A673 (cell line): ENCODE data around the gene ZDHHC5.

ENCODE experiments used
- EZH2 ChIP-seq: fragments of 200-600 bp; sonication (generic); IDR thresholded peaks from 2 replicates; pipeline ENCODE4 v1.6.1; 2017; ENCODE audit warnings: borderline replicate concordance, low read depth, mild to moderate bottlenecking, mixed read lengths, antibody characterized with exemption, low read length; ENCODE audit not compliant: poor library complexity, severe bottlenecking
- TF ChIP-seq, protein P1 (sequence below): fragments of 300-800, 200-600 bp; sonication (generic); conservative IDR thresholded peaks from 2 replicates; pipeline ENCODE4 v1.5.1; 2017; ENCODE audit warnings: low read depth, mild to moderate bottlenecking, antibody characterized with exemption, low read length, moderate library complexity, mixed read lengths

GRCh38 chr11:57638811-57639320 lies 29.0 kb upstream of the ZDHHC5 start:
- TF ChIP-seq, protein P1, sequence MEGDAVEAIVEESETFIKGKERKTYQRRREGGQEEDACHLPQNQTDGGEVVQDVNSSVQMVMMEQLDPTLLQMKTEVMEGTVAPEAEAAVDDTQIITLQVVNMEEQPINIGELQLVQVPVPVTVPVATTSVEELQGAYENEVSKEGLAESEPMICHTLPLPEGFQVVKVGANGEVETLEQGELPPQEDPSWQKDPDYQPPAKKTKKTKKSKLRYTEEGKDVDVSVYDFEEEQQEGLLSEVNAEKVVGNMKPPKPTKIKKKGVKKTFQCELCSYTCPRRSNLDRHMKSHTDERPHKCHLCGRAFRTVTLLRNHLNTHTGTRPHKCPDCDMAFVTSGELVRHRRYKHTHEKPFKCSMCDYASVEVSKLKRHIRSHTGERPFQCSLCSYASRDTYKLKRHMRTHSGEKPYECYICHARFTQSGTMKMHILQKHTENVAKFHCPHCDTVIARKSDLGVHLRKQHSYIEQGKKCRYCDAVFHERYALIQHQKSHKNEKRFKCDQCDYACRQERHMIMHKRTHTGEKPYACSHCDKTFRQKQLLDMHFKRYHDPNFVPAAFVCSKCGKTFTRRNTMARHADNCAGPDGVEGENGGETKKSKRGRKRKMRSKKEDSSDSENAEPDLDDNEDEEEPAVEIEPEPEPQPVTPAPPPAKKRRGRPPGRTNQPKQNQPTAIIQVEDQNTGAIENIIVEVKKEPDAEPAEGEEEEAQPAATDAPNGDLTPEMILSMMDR: 0 out of 2 replicates have a peak, but pooled peaks have one; percentile 17
- TF ChIP-seq EZH2: no peak
